ENCODE measurements around the gene SLC7A4.

- TF ChIP-seq, protein P1, sequence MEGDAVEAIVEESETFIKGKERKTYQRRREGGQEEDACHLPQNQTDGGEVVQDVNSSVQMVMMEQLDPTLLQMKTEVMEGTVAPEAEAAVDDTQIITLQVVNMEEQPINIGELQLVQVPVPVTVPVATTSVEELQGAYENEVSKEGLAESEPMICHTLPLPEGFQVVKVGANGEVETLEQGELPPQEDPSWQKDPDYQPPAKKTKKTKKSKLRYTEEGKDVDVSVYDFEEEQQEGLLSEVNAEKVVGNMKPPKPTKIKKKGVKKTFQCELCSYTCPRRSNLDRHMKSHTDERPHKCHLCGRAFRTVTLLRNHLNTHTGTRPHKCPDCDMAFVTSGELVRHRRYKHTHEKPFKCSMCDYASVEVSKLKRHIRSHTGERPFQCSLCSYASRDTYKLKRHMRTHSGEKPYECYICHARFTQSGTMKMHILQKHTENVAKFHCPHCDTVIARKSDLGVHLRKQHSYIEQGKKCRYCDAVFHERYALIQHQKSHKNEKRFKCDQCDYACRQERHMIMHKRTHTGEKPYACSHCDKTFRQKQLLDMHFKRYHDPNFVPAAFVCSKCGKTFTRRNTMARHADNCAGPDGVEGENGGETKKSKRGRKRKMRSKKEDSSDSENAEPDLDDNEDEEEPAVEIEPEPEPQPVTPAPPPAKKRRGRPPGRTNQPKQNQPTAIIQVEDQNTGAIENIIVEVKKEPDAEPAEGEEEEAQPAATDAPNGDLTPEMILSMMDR (IDR thresholded peaks at IDR 0.05), result no peak
- TF ChIP-seq POLR2A (IDR thresholded peaks at IDR 0.05), result no peak
- TF ChIP-seq POLR2AphosphoS5 (IDR thresholded peaks at IDR 0.05), result no peak
- TF ChIP-seq EP300 (IDR thresholded peaks at IDR 0.05), result no peak
Measured at GRCh38 chr22:20998411-20999336, 33.7 kb downstream of the SLC7A4 start.

Measured in upper lobe of left lung (tissue), 4 donors.